MCF 10A (cell line): ENCODE data around the gene MLLT3. TPM values are rescaled to one million over a fixed set of nuclear protein-coding genes. Genes with fewer than 3 reads are reported as not detected.

Source experiments
- BruUV-seq: library from RNA; stranded (reverse); fragments of 400-500 nt; replicated peaks from 2 replicates; lab custom pipeline; 2021; lab: Mats Ljungman, UMichigan
- CTCF ChIA-PET: fragments of 300-600 bp; sonication (Branson Sonifier 250); formaldehyde crosslinking; extraction: SDS; loops from one replicate; lab custom pipeline; 2021; ENCODE audit warnings: antibody characterized with exemption, inconsistent platforms; lab: Yijun Ruan, JAX
- POLR2A ChIA-PET: fragments of 300-600, 350-650 bp; sonication (Branson Sonifier 250); formaldehyde crosslinking; extraction: SDS; loops from one replicate; lab custom pipeline; 2020; ENCODE audit warnings: antibody characterized with exemption, inconsistent platforms; lab: Yijun Ruan, JAX
- DNase-seq: peaks from one replicate; pipeline ENCODE4 v3.0.0-alpha.2; 2018; ENCODE audit not compliant: unreplicated experiment
- H3K27ac Mint-ChIP-seq: one replicate; pipeline ENCODE4 v1.8.0; 2022; ENCODE audit warnings: mild to moderate bottlenecking, low read depth, mixed read lengths; ENCODE audit not compliant: unreplicated experiment
- H3K27me3 Mint-ChIP-seq: one replicate; pipeline ENCODE4 v1.8.0; 2022; ENCODE audit warnings: mixed read lengths; ENCODE audit not compliant: insufficient read depth, unreplicated experiment
- H3K36me3 Mint-ChIP-seq: one replicate; pipeline ENCODE4 v1.8.0; 2022; ENCODE audit warnings: mild to moderate bottlenecking, moderate library complexity, mixed read lengths; ENCODE audit not compliant: insufficient read depth, unreplicated experiment
- H3K4me1 Mint-ChIP-seq: one replicate; pipeline ENCODE4 v1.8.0; 2022; ENCODE audit warnings: mixed read lengths; ENCODE audit not compliant: insufficient read depth, unreplicated experiment
- H3K4me3 Mint-ChIP-seq: one replicate; pipeline ENCODE4 v1.8.0; 2022; ENCODE audit warnings: mild to moderate bottlenecking, moderate library complexity, mixed read lengths; ENCODE audit not compliant: unreplicated experiment
- H3K9me3 Mint-ChIP-seq: one replicate; pipeline ENCODE4 v1.8.0; 2022; ENCODE audit warnings: mixed read lengths; ENCODE audit not compliant: unreplicated experiment
- CTCF ChIP-seq: fragments of 200-600 bp; IDR thresholded peaks from one replicate; pipeline ENCODE4 v1.8.0; 2022; ENCODE audit warnings: antibody characterized with exemption, mild to moderate bottlenecking; ENCODE audit not compliant: unreplicated experiment
- intact Hi-C: fragments of 100-400 bp; cut with micrococcal nuclease; formaldehyde crosslinking; loops from 2 replicates; pipeline ENCODE4 v1.14.1; 2022
- total RNA-seq: library from RNA; stranded (reverse); gene quantifications from 2 replicates; pipeline ENCODE4 v1.2.3, GENCODE V29; 2022

Gene MLLT3
- total RNA-seq, 1 experiment from 2014 or later = 1.2 TPM

- no peaks in the 10 kb centered on the region for H3K9me3 Mint-ChIP-seq
- TF ChIP-seq CTCF = no peak
- intact Hi-C loops = no loop called here
- H3K36me3 Mint-ChIP-seq = no peaks in the 10 kb centered on the region
- POLR2A ChIA-PET = no interaction called here
- peak; percentile 13 for DNase-seq
- BruUV-seq = no TSS peak
- CTCF ChIA-PET = interaction anchor here (0.6 to 1.0 kb wide), 2 partner anchors 11 to 84 kb away, joined by 3 read pairs; no protein-coding TSS in a partner anchor
- H3K27ac Mint-ChIP-seq = no peak overlapping the region
- peaks cover 63% of the 10 kb centered on the region for H3K27me3 Mint-ChIP-seq
- no peak overlapping the region for H3K4me3 Mint-ChIP-seq
- H3K4me1 Mint-ChIP-seq = no peaks in the 10 kb centered on the region
Measured at GRCh38 chr9:20524776-20525175, 97.5 kb downstream of the MLLT3 start.

GRCh38 chr9:20518737-20519136, 103.6 kb downstream of the MLLT3 start:
- POLR2A ChIA-PET = no interaction called here
- DNase-seq = no peak
- TF ChIP-seq CTCF = no peak
- Mint-ChIP-seq H3K4me3 (no peak overlapping the region), H3K4me1 (no peaks in the 10 kb centered on the region), H3K36me3 (no peaks in the 10 kb centered on the region), H3K27me3 (peaks cover 76% of the 10 kb centered on the region), H3K9me3 (no peaks in the 10 kb centered on the region), H3K27ac (no peak overlapping the region)
- no TSS peak for BruUV-seq
- CTCF ChIA-PET = no interaction called here
- intact Hi-C loops = no loop called here

- POLR2A ChIA-PET = interaction anchor here (0.6 kb wide), 1 partner anchor 14 kb away, joined by 4 read pairs; no protein-coding TSS in a partner anchor
- H3K36me3 Mint-ChIP-seq = no peaks in the 10 kb centered on the region
- no peaks in the 10 kb centered on the region for H3K4me1 Mint-ChIP-seq
- TF ChIP-seq CTCF = no peak
- DNase-seq = no peak
- no peak overlapping the region for H3K27ac Mint-ChIP-seq
- peaks cover 42% of the 10 kb centered on the region for H3K27me3 Mint-ChIP-seq
- H3K9me3 Mint-ChIP-seq = no peaks in the 10 kb centered on the region
- H3K4me3 Mint-ChIP-seq = no peak overlapping the region
- CTCF ChIA-PET = interaction anchor here (1.4 kb wide), 1 partner anchor 34 kb away, joined by 3 read pairs; no protein-coding TSS in a partner anchor
- no TSS peak for BruUV-seq
- intact Hi-C loops = no loop called here
Measured at GRCh38 chr9:20513126-20513913, 109.0 kb downstream of the MLLT3 start.

- intact Hi-C loops = no loop called here
- Mint-ChIP-seq H3K9me3 (no peaks in the 10 kb centered on the region), H3K36me3 (no peaks in the 10 kb centered on the region), H3K4me1 (no peaks in the 10 kb centered on the region), H3K4me3 (no peak overlapping the region), H3K27me3 (peaks cover 42% of the 10 kb centered on the region), H3K27ac (no peak overlapping the region)
- no peak for DNase-seq
- BruUV-seq = no TSS peak
- POLR2A ChIA-PET = interaction anchor here (0.6 kb wide), 2 partner anchors 15 to 248 kb away, joined by 3 to 4 read pairs; no protein-coding TSS in a partner anchor
- TF ChIP-seq CTCF = no peak
- CTCF ChIA-PET = interaction anchor here (1.4 kb wide), 1 partner anchor 33 kb away, joined by 3 read pairs; no protein-coding TSS in a partner anchor
Measured at GRCh38 chr9:20512636-20513035, 109.7 kb downstream of the MLLT3 start.
